Measurements from ENCODE around the gene CRMP1.

CRMP1 gene

GRCh38 chr4:5883916-5884315 lies 9.0 kb downstream of the CRMP1 start:
- H3K9me2 ChIP-seq (replicated peaks; ENCODE audit: low read depth, low read length) = no peaks in the 10 kb centered on the region
- H4K20me1 ChIP-seq (ENCODE audit: insufficient read depth, low read length, poor library complexity, severe bottlenecking) = no peaks in the 10 kb centered on the region
- no peaks in the 10 kb centered on the region for H3F3A ChIP-seq (ENCODE audit: low read depth)
- no peak overlapping the region for H3K9ac ChIP-seq (ENCODE audit: low read depth, low read length, poor library complexity, severe bottlenecking)
- no peak overlapping the region for H3K4me2 ChIP-seq (ENCODE audit: low read depth, low read length, poor library complexity, severe bottlenecking)
- H3K27me3 ChIP-seq (ENCODE audit: insufficient read depth, low read length, poor library complexity, severe bottlenecking) = no peaks in the 10 kb centered on the region
- H3K9me3 ChIP-seq (ENCODE audit: insufficient read depth, low read depth, low read length) = no peaks in the 10 kb centered on the region
- H2AFZ ChIP-seq (ENCODE audit: low read length) = no peak overlapping the region
- no peaks in the 10 kb centered on the region for H3K36me3 ChIP-seq (ENCODE audit: insufficient read depth, low read length)
- no peaks in the 10 kb centered on the region for H3K79me2 ChIP-seq (ENCODE audit: insufficient read depth, low read length)
- H3K4me1 ChIP-seq (ENCODE audit: insufficient read depth, low read length, poor library complexity, severe bottlenecking) = no peaks in the 10 kb centered on the region
- TF ChIP-seq CTCF (conservative IDR thresholded peaks at IDR 0.05; ENCODE audit: low read length) = no peak
- TF ChIP-seq EZH2phosphoT487 (IDR thresholded peaks at IDR 0.05; ENCODE audit: borderline replicate concordance) = no peak
- H3K4me3 ChIP-seq (ENCODE audit: low read length, poor library complexity, severe bottlenecking) = no peak overlapping the region

GRCh38 chr4:5882947-5883346 lies 9.9 kb downstream of the CRMP1 start:
- Histone ChIP-seq H3K9me2 (replicated peaks; ENCODE audit: low read depth, low read length) (no peaks in the 10 kb centered on the region), H4K20me1 (ENCODE audit: insufficient read depth, low read length, poor library complexity, severe bottlenecking) (no peaks in the 10 kb centered on the region), H3K4me1 (ENCODE audit: insufficient read depth, low read length, poor library complexity, severe bottlenecking) (no peaks in the 10 kb centered on the region), H3K4me2 (ENCODE audit: low read depth, low read length, poor library complexity, severe bottlenecking) (no peak overlapping the region), H2AFZ (ENCODE audit: low read length) (no peak overlapping the region), H3K9me3 (ENCODE audit: insufficient read depth, low read depth, low read length) (no peaks in the 10 kb centered on the region), H3K27me3 (ENCODE audit: insufficient read depth, low read length, poor library complexity, severe bottlenecking) (no peaks in the 10 kb centered on the region), H3K36me3 (ENCODE audit: insufficient read depth, low read length) (no peaks in the 10 kb centered on the region), H3K9ac (ENCODE audit: low read depth, low read length, poor library complexity, severe bottlenecking) (no peak overlapping the region), H3K4me3 (ENCODE audit: low read length, poor library complexity, severe bottlenecking) (no peak overlapping the region), H3F3A (ENCODE audit: low read depth) (no peaks in the 10 kb centered on the region), H3K79me2 (ENCODE audit: insufficient read depth, low read length) (no peaks in the 10 kb centered on the region)
- TF ChIP-seq EZH2phosphoT487 (IDR thresholded peaks at IDR 0.05; ENCODE audit: borderline replicate concordance) (no peak), CTCF (conservative IDR thresholded peaks at IDR 0.05; ENCODE audit: low read length) (no peak)

GRCh38 chr4:5881340-5881739 lies 11.5 kb downstream of the CRMP1 start:
- Histone ChIP-seq H3K27me3 (ENCODE audit: insufficient read depth, low read length, poor library complexity, severe bottlenecking) (no peaks in the 10 kb centered on the region), H4K20me1 (ENCODE audit: insufficient read depth, low read length, poor library complexity, severe bottlenecking) (no peaks in the 10 kb centered on the region), H2AFZ (ENCODE audit: low read length) (no peak overlapping the region), H3K4me1 (ENCODE audit: insufficient read depth, low read length, poor library complexity, severe bottlenecking) (no peaks in the 10 kb centered on the region), H3K79me2 (ENCODE audit: insufficient read depth, low read length) (no peaks in the 10 kb centered on the region), H3K4me2 (ENCODE audit: low read depth, low read length, poor library complexity, severe bottlenecking) (no peak overlapping the region), H3K9ac (ENCODE audit: low read depth, low read length, poor library complexity, severe bottlenecking) (no peak overlapping the region), H3K9me2 (replicated peaks; ENCODE audit: low read depth, low read length) (no peaks in the 10 kb centered on the region), H3K9me3 (ENCODE audit: insufficient read depth, low read depth, low read length) (no peaks in the 10 kb centered on the region), H3K4me3 (ENCODE audit: low read length, poor library complexity, severe bottlenecking) (no peak overlapping the region), H3F3A (ENCODE audit: low read depth) (no peaks in the 10 kb centered on the region), H3K36me3 (ENCODE audit: insufficient read depth, low read length) (no peaks in the 10 kb centered on the region)
- TF ChIP-seq EZH2phosphoT487 (IDR thresholded peaks at IDR 0.05; ENCODE audit: borderline replicate concordance) (no peak), CTCF (conservative IDR thresholded peaks at IDR 0.05; ENCODE audit: low read length) (no peak)

All from Loucy (cell line).